KG1 (cell line): Measurements from ENCODE around the gene NUP210.
"Not testable (repeated sequence)": the region's sequence is repeated elsewhere in the genome, so short reads cannot be mapped to it uniquely, and the experiment has no call there.

Experiments
- DNase-seq: peaks from one replicate; lab custom pipeline; 2025; lab: John Stamatoyannopoulos, UW

NUP210 gene

GRCh38 chr3:13420045-13420830, at the start of gene NUP210:
Gene NUP210 (minus strand): TSS chr3:13420322. CDS start chr3:13420226, 96 bp downstream.
- peak; percentile 36 for DNase-seq

GRCh38 chr3:13466781-13467180, 46.7 kb upstream of the NUP210 start:
- DNase-seq = no peak

- DNase-seq = no peak
These were observed 45.2 kb upstream of the NUP210 start for GRCh38 chr3:13465236-13465873.

- no peak for DNase-seq
These were observed 43.7 kb upstream of the NUP210 start for GRCh38 chr3:13463618-13464400.

- no peak for DNase-seq
These were observed 42.7 kb upstream of the NUP210 start for GRCh38 chr3:13462822-13463221.

- no peak for DNase-seq
These were observed 42.1 kb upstream of the NUP210 start for GRCh38 chr3:13462125-13462629.

- peak; percentile 3 for DNase-seq
These were observed 41.3 kb upstream of the NUP210 start for GRCh38 chr3:13461169-13462124.

- DNase-seq = no peak
These were observed 40.2 kb upstream of the NUP210 start for GRCh38 chr3:13460341-13460736.

- DNase-seq = no peak
These were observed 39.7 kb upstream of the NUP210 start for GRCh38 chr3:13459605-13460340.

- no peak for DNase-seq
These were observed 37.5 kb upstream of the NUP210 start for GRCh38 chr3:13457593-13457992.

GRCh38 chr3:13455644-13456043, 35.5 kb upstream of the NUP210 start:
- no peak for DNase-seq

- peak; percentile 69 for DNase-seq
These were observed 32.6 kb upstream of the NUP210 start for GRCh38 chr3:13452490-13453335.

GRCh38 chr3:13451301-13451673, 31.2 kb upstream of the NUP210 start:
- DNase-seq = no peak

- DNase-seq = not testable (repeated sequence)
These were observed 22.8 kb upstream of the NUP210 start for GRCh38 chr3:13442882-13443281.

- DNase-seq = no peak
These were observed 20.2 kb upstream of the NUP210 start for GRCh38 chr3:13440204-13440817.

- DNase-seq = not testable (repeated sequence)
These were observed 16.1 kb upstream of the NUP210 start for GRCh38 chr3:13436213-13436612.

- DNase-seq = no peak
These were observed 13.8 kb upstream of the NUP210 start for GRCh38 chr3:13433912-13434311.

GRCh38 chr3:13432093-13432492, 12.0 kb upstream of the NUP210 start:
- DNase-seq = no peak

GRCh38 chr3:13430411-13430875, 10.3 kb upstream of the NUP210 start:
- not testable (repeated sequence) for DNase-seq
